NCI-H446 treated with DMSO at 0.1 percent for 48 hours (cell line): ENCODE measurements around the gene TP53I13.
"Not testable (repeated sequence)": the region's sequence is repeated elsewhere in the genome, so short reads cannot be mapped to it uniquely, and the experiment has no call there.

Experiments used
- DNase-seq: peaks from one replicate; lab custom pipeline; 2025; lab: John Stamatoyannopoulos, UW

TP53I13 gene, protein sequence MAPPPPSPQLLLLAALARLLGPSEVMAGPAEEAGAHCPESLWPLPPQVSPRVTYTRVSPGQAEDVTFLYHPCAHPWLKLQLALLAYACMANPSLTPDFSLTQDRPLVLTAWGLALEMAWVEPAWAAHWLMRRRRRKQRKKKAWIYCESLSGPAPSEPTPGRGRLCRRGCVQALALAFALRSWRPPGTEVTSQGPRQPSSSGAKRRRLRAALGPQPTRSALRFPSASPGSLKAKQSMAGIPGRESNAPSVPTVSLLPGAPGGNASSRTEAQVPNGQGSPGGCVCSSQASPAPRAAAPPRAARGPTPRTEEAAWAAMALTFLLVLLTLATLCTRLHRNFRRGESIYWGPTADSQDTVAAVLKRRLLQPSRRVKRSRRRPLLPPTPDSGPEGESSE

DNA sequence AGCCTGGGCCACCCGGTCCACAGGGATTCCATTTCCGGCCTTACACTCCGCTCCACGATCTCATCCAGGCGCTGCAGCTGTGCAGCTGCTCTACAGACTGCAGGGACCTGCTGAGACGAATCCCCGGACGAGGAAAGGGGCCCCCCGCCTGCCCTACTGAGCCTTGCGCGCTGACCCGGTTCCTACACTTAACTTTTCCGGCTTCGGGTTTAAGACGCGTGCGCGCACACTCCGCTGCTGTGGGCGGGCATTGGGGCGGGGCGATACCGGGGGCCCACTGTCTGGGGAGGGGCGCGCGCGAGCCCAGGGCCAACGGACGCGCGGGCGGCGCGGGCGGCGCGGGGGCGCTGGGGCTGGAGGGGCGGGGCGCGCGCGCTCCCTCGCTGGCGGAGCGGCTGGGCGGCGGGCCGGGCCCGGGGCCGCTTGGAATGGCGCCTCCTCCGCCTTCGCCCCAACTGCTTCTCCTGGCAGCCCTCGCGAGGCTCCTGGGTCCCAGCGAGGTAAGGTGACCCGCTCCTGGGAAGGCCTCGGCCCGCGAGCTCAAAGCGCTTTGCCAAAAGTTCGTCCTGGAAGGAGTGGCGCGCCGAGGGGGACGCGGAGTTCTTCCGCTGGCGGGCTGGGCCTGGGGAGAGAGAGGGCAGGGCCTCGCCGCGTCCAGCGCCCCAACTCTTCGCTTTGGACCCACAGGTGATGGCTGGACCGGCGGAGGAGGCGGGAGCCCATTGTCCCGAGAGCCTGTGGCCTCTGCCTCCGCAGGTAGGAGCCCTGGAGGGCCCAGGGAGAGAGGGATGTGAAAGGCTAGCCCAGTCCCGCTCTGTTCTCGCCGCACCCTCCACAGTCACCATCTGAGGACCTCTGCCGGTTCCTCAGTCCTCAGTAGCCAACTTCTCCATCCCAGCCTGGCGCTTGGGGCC, at the start of gene TP53I13:
Gene TP53I13, plus strand, starts transcription at position 371 of the 914 bp plus-strand sequence. Its CDS starts 58 bp downstream, at position 429.
- DNase-seq: peak; percentile 60

DNA sequence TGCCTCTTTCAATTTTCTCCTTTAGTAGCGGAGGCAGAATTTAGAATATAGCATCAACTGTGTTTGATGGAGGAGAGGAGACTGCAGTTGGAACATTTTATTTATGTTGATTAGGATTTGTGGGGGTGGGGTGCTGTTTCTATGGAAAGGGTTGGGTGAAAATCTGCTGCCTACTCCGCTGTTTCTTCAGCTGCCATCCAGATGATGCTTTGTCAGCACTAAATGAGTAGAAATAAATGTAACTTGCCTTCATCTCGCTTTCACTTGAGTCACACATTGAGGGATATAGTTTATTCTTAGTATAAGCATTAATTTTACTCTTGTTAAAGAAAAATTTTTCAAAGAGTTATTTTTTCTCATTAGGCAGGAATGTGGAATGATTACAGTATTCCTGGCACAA, 43.8 kb upstream of the TP53I13 start:
- no peak for DNase-seq

DNA sequence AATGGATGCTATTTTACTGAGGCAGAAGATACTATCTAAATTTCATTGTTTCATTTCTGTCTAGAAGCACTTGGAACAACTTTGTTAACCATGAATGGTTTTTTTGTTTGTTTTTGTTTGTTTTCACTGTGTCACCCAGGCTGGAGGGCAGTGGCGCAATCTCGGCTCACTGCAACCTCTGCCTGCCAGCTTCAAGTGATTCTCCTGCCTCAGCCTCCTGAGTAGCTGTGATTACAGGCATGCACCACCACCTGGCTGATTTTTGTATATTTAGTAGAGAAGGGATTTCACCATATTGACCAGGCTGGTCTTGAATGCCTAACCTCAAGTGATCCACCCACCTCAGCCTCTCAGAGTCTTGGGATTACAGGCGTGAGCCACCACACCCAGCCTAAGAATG, 42.2 kb upstream of the TP53I13 start:
- DNase-seq: no peak

DNA sequence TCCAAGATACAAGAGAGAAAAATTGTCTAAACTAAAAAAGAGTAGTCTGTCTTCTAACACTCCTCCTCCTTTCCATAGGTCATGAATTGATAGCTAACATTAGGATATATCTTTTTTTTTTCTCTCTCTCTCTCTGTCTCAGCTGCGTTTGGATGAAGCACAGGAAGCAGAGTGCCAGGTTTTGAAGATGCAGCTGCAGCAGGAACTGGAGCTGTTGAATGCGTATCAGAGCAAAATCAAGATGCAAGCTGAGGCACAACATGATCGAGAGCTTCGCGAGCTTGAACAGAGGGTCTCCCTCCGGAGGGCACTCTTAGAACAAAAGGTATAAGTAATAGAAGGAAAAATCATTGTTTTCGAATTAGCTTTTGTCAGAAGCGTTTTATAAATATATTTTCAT, 34.5 kb upstream of the TP53I13 start:
- no peak for DNase-seq

DNA sequence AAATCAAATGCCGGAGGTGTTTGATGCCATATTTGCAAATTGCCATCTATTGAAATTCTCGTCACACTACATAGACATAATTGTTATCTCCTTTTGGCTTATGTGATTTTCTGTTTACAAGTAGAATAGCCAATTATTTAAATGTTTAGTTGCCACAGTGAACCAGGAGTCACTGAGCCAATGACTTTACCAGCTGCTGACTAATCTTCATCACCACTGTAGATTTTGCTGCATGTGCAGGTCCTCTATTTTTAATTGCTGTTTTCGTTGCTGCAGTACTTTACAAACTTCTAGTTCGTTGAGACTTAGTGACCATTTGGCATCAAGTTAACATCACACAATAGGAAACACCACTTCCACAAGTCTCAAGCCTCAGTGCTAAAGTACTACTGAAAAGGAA, 24.4 kb upstream of the TP53I13 start:
- no peak for DNase-seq

DNA sequence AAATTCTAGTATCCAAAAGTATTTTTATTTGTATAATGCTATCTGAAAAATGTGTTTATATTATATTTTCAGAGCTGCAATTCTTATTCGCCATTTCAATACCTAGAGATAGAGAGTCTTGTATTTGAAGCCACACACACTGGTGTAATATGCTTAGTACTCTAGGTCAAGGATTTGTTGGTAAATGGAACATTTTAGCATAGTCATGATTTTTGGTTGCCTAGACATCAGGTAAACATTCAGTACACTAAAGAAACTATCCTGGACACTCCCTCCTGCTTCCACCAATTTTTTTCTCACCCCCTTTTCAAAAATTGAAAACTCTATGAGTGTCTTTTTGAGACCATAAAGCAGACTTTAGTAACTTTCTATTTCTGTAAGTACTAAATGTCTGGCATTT, 22.4 kb upstream of the TP53I13 start:
- DNase-seq: no peak

DNA sequence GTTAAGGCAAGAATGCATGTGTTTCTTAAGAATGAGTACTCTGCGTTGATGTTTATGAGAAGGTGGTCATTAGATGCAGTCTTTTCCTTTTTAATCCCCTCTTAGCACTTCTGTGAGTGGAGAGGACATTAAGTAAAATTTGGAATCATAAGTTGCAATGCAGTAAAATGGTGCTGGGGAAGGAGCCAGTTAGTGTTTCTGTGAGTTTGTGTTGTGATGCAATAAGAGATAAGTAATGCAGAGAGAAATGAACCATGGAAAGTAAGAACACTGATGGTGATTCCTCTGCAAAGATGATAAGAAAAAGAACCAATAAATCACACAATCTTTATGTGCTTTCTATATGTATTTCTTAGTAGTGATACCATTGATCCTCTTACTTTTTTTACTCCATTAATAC, 21.7 kb upstream of the TP53I13 start:
- no peak for DNase-seq

DNA sequence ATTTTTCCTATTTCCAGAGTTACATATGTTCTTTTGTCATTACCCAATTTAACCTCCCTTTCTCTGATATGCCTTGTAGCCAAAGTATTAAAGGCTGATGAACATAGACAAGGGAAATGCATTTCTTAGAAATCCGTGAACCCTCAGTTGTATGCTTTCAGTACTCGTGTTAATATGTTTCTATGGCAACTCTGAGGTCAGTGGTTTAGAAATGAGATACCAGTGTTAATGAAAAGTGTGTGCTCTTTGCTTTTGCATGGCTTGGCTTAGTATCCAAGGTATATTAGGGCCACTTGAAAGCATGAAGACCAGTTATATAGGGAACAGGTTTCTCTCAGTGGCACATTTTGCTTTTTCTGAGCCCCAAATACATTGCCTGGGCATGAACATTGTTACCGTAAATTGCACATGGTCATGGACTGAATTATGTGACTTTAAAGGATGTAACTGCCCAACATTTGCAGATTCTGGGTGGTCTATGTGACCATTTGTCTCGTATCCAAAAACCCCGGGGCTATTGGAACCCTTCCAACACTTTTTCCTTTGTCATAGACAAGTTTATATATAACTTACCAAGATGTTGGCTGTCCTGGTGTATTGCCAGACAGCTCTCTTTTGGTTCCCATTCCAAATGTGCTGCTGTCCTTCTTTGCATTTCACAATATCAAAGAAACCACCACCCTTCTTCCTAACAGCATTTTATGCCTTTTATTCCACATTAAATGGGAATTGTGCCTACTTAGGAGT, 19.2 kb upstream of the TP53I13 start:
- DNase-seq: no peak

DNA sequence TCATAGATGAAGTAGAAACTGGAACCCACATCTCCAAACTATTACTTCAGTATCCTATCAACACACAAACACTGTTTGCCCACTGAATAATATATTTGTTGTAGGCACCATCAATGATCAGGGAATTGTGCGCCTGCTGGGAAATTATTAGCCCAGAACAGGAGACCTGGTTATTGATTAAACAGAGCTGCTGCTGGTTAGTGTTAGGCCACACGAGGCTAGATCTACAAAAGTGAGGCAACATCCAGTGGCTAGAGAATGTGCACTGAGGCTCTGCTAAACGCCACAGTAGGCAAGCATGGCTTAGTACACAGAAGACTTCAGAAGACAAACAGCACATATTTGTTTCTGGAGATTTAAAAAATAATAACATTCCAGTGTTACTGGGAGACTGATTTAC, 12.7 kb upstream of the TP53I13 start:
- DNase-seq: no peak

DNA sequence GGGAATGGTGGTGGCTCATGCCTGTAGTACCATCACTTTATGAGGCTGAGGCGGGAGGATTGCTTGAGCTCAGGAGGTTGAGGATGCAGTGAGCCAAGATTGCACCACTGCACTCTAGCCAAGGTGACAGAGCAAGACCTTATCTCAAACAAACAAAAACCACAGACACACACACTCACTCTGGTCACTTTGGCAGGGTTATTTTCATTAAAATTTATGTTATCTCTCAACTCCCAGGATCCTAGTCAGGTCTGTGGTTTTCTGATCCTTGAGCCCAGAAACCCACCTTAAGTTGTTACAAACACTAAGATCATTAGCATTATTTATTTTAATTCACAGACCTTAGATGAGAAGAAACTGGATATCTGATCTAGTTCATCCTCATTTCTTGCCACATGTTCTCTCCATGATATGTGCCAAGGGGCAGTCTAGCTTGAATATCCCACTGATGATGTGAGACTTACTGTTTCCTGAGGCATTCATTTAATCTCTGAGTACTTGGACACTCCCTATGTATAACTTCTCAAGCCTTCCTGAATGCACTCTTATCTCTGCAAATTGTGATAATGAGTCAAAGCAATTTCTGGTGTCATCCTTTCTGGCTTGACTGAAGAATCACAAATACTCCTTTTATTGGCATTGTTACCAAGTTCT, 11.3 kb upstream of the TP53I13 start:
- DNase-seq: no peak

DNA sequence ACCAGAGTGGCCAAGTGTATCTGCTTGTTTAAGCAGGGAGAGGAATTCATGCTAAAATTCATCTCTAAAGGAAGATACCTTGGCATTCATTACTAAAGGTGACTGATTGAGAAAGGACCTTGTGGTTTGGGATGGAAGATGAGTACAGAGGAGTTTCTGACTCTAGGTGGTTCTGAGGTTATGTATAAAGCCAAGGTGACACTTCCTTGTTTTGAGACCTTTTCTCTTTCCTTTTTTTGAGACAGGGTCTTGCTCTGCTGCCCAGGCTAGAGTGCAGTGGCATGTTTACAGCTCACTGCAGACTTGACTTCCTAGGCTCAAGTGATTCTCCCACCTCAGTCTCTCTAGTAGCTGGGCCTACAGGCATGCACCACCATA, 10.8 kb upstream of the TP53I13 start:
- no peak for DNase-seq

DNA sequence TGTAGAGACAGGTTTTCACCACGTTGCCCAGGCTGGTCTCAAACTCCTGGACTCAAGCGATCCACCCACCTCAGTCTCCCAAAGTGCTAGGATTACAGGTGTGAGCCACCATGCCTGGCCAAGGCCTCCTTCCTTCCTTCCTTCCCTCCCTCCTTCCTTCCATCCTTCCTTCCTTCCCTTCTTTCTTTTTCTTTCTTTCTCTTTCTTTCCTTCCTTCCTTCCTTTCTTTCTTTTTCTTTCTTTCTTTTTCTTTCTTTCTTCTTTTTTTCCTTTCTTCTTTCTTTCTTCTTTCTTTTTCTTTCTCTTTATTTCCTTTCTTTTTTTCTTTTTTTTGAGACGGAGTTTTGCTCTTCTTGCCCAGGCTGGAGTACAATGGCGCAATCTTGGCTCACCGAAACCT, 10.4 kb upstream of the TP53I13 start:
- DNase-seq: not testable (repeated sequence)

DNA sequence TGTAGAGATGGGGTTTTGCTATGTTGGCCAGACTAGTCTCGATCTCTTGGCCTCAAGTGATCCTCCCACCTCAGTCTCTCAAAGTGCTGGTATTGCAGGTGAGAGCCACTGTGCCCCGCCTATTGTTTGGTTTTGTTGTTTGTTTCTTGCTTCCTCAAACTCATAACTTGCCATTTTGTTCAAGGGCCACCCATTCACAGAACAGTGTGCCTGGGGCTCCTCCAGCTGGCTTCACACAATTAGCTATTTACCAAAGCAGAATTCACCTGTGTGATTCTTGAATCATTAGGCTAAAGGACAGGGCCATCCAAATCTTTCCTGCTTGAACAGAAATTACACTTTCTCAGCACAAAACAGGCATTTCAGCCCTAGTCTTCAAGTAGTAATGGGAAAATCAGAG, 8.9 kb upstream of the TP53I13 start:
- no peak for DNase-seq

DNA sequence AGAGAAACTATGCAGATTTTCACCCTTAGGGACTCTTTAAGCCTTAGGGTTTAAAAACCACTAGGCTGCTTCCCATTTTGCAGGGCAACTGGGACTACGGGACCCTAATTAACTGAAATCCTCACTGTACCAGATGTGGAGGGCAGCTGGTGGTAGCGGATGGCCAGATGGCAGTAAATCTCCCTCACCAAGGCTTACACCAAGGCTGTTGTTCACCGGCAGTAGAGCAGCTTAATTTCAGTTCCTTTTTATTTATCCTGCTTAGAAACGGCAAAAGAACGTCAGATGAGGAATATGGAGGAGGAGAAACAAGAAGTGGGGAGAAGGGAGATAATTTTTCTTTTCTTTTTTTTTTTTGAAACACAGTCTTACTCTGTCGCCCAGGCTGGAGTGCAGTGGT, 8.2 kb upstream of the TP53I13 start:
- DNase-seq: no peak

DNA sequence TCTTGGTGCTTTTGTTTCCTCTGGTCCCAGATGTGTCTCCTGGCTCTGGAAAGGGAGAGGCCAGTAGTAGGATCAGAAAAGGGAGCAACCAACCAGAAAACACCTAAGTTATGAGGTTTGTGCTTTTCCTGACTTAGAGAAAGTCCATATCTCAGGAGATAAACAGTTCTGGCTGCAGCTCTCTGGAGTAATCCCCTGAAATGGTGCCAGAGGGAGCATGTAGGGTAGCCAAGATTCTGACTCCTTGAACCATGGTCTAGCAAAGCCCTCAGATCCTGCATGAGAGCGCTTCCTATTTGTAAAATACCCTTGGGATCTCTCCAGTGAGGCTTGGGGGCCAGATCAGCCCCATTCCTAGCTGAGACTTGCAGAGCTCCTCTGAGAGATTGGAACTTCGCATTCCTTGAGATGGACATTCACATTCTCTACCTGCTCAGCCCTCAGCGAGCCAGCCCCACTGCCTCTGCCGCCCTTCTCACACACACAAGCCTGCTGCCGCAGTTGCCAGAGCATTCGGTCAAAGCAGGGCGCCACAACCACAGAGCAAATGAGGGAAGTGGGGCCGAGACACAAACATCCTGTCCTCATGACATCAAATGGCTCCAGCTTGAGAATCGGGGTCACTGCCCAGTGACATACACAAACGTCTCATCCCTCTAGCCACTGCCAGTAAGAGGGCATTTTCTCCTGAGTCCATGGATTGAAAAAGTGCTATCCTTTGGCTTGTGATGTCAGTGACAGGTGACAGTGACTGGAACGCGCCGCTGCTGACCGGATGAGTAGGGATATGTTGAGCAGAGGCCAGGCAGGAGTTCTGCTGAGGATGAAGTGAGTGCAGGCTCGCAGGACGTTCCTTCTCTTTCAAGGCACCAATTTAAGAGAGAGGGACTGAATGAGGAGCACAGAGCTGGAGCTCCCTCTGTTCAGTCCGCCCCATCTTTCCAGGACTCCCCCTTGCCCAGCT, 6.7 kb upstream of the TP53I13 start:
- no peak for DNase-seq

DNA sequence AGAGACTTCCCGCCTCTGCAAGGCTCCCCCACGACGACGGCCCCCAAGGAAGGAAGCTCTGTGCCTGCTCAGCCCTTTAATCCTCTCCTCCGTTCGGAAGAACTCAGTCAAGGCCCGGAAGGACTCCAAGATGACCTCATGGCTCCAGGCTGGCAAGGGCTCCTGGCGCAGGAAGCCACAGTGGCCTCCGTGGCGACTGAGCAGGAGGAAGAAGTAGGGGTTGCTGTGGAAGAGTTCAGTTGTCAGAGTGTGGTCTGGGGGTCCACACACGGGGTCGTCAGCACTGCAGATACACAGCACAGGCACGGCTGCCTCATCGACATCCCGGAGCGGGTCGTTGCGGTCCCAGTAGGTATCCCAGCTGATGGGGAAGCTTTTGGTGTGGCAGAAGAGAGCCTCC, 5.9 kb upstream of the TP53I13 start:
- DNase-seq: no peak

DNA sequence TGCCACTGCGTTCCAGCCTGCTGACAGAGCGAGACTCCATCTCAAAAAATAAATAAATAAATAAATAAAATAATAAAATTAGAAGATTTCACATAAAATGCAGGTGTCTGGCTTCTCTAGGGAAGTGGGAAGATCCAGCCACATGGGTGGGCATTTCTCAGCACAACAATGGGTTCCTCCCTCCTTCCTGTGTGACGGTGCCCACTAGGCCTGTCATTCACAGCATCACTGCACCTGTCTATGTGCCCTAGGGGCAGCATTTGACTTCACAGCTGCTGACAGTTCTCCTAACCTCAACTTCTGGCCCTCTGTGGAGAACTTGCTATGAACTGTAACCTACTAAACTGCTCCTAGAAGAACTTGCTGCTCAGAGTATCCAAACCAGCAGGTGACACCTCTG, 4.7 kb upstream of the TP53I13 start:
- DNase-seq: no peak

DNA sequence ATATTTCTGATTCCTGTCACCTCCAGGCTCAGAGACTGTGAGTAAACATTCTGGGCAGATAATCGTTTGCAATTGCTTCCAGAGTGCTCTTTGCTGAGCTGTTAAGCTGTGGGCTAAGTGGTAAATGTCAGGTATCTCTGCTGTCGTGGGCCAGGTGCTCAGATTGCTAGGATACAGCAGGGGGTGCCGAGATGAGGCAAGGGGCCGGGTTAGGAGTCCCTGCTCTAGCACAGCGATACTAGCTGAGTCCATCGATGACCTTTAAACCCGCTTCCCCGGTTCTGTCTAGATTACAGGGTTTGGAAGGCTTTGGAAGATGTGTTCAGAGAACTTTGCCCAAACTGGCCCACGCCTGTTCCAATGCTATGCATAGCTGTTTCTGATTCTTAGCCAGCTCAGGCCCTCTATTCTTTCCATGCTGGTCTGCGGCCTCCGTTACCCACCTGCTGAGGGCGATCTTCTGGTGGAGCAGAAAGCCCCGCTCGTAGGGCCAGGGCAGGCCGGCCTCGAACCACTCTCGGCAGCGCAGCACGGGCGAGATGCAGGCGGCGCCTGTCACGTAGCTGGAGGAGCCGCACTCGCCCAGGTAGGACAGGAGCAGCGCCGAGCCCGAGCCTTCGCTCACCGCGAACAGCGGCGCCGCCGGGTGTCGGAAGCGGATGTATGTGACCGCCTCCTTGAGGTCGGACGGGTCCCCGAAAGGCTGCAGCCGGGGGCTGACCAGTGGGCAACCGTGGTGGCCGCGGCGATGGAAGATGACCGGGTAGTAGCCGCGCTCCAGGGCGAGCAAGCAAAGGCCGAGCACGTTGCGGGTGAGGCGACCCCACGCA, 2.6 kb upstream of the TP53I13 start:
- no peak for DNase-seq

DNA sequence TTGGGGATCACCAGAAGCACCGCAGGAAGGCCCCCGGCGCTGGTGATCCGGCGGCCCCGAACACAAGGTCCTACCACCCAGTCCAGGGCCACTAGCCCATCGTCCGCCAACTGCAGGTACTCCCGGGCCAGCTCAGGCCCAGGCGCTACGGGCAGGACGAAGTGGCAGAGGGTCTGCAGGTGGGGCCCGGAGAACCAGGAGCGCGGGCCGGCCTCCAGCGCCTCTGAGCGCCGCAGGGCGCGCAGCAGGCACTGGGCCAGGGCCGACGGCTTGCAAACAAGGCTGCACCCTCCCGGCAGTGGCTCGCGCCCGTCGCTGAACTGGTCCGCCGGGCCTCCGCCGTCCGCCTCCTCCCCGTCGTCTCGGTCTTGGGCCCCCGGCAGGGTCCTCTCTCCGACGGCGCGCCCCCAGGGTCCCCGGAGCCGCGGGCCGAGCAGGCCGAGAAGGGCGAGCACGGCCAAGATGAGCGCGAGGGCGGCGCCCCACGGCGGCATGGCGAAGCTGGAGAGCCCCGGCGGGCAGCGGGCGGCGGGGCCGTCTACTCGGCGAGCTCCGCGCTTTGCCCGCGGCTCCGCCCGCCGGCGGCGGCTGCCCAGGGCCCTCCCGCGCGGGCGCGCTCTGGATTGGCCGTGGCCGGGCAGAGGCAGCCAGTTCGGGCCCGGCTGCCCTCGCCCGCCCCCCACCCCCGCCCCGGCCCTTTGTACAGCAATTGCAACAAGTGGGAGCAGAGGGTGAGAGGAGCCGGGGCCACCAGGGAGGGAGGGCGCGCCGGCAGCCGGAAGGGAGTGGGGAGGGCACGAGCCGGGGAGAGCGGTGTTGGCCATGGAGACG, 1.8 kb upstream of the TP53I13 start, which contains the start of gene ABHD15:
Gene ABHD15, minus strand, starts transcription at position 565 of the 831 bp plus-strand sequence. Its CDS starts 71 bp downstream, at position 494.
- DNase-seq: no peak
